Naive B cell (primary cell): ENCODE results near the gene FGF12. TPM values are rescaled to one million over a fixed set of nuclear protein-coding genes. Genes with fewer than 3 reads are reported as not detected.
A peak's percentile ranks its signal among the peaks of the same experiment; 100 is the strongest.

Experiments
- ATAC-seq, 2 donors: fragments of 150-1000 bp; cut with Tn5 transposase; 2 replicates each; pipeline ENCODE4 v1.10.0; 2021; ENCODE audit warnings: low read depth in 2 of 2, mild to moderate bottlenecking in 2 of 2, moderate library complexity in 2 of 2
- DNase-seq: peaks from one replicate; pipeline ENCODE4 v3.0.0; 2022
- H3K27ac Mint-ChIP-seq, 6 donors: one replicate each; pipeline ENCODE4 v1.8.0; 2020 to 2022; ENCODE audit warnings: mild to moderate bottlenecking in 6 of 6, mixed read lengths in 6 of 6, moderate library complexity in 5 of 6, inconsistent platforms in 2 of 6
- H3K27me3 Mint-ChIP-seq, 3 donors: one replicate each; pipeline ENCODE4 v1.8.0; 2021 to 2022; ENCODE audit warnings: mixed read lengths in 3 of 3, mild to moderate bottlenecking in 1 of 3
- H3K36me3 Mint-ChIP-seq, 2 donors: one replicate each; pipeline ENCODE4 v1.8.0; 2020 to 2022; ENCODE audit warnings: mixed read lengths in 2 of 2, inconsistent platforms in 1 of 2, mild to moderate bottlenecking in 1 of 2
- H3K4me1 Mint-ChIP-seq, 3 donors: one replicate each; pipeline ENCODE4 v1.8.0; 2020 to 2022; ENCODE audit warnings: mixed read lengths in 3 of 3, inconsistent platforms in 1 of 3, mild to moderate bottlenecking in 1 of 3, moderate library complexity in 1 of 3
- H3K4me3 Mint-ChIP-seq, 8 donors: one replicate each; pipeline ENCODE4 v1.8.0; 2020 to 2022; ENCODE audit warnings: mild to moderate bottlenecking in 8 of 8, mixed read lengths in 8 of 8, moderate library complexity in 8 of 8, inconsistent platforms in 2 of 8
- H3K9me3 Mint-ChIP-seq, 7 donors: one replicate each; pipeline ENCODE4 v1.8.0; 2020 to 2022; ENCODE audit warnings: mixed read lengths in 7 of 7, mild to moderate bottlenecking in 5 of 7, inconsistent platforms in 2 of 7, moderate library complexity in 1 of 7
- polyA plus RNA-seq, 6 donors: library from polyadenylated mRNA; unstranded; fragments of 300-500 nt; fragmentation: Illumina TruSeq; gene quantifications; one replicate each; pipeline ENCODE4 v1.2.3, GENCODE V29; 2021; ENCODE audit warnings: low read depth in 6 of 6

Gene FGF12
- polyA plus RNA-seq, 6 donors from 2014 or later, result not detected

- Mint-ChIP-seq H3K27ac (no peak overlapping the region), H3K9me3 (peaks cover 0 to 2% (median 0%) of the 10 kb centered on the region in 7 donors), H3K4me3 (no peak overlapping the region), H3K4me1 (no peaks in the 10 kb centered on the region), H3K27me3 (no peaks in the 10 kb centered on the region), H3K36me3 (no peaks in the 10 kb centered on the region)
- DNase-seq (no peak), ATAC-seq (no peak)
Measured at GRCh38 chr3:192207651-192208050, 519.7 kb downstream of the FGF12 start.

- no peak overlapping the region for H3K4me3 Mint-ChIP-seq
- no peak for DNase-seq
- H3K27ac Mint-ChIP-seq, result no peak overlapping the region
- no peak for ATAC-seq
- H3K36me3 Mint-ChIP-seq, result no peaks in the 10 kb centered on the region
- no peaks in the 10 kb centered on the region for H3K27me3 Mint-ChIP-seq
- peaks cover 0 to 2% (median 0%) of the 10 kb centered on the region in 7 donors for H3K9me3 Mint-ChIP-seq
- no peaks in the 10 kb centered on the region for H3K4me1 Mint-ChIP-seq
Measured at GRCh38 chr3:192207239-192207638, 520.1 kb downstream of the FGF12 start.

GRCh38 chr3:192194085-192194484, 533.3 kb downstream of the FGF12 start:
- Mint-ChIP-seq H3K4me1 (no peaks in the 10 kb centered on the region), H3K27ac (no peak overlapping the region), H3K36me3 (no peaks in the 10 kb centered on the region), H3K27me3 (no peaks in the 10 kb centered on the region), H3K4me3 (no peak overlapping the region), H3K9me3 (no peaks in the 10 kb centered on the region)
- no peak for ATAC-seq
- no peak for DNase-seq

GRCh38 chr3:192188218-192188835, 539.0 kb downstream of the FGF12 start:
- DNase-seq (no peak), ATAC-seq (peak in 1 of 2 donors; percentile 25)
- Mint-ChIP-seq H3K9me3 (peaks cover 0 to 2% (median 0%) of the 10 kb centered on the region in 7 donors), H3K27me3 (no peaks in the 10 kb centered on the region), H3K4me3 (no peak overlapping the region), H3K36me3 (no peaks in the 10 kb centered on the region), H3K4me1 (peaks cover 0 to 5% (median 3%) of the 10 kb centered on the region in 3 donors), H3K27ac (no peak overlapping the region)

- DNase-seq (no peak), ATAC-seq (no peak)
- Mint-ChIP-seq H3K4me1 (peaks cover 0 to 5% (median 3%) of the 10 kb centered on the region in 3 donors), H3K27me3 (no peaks in the 10 kb centered on the region), H3K27ac (no peak overlapping the region), H3K4me3 (no peak overlapping the region), H3K36me3 (no peaks in the 10 kb centered on the region), H3K9me3 (peaks cover 0 to 2% (median 0%) of the 10 kb centered on the region in 7 donors)
Measured at GRCh38 chr3:192187485-192188051, 539.8 kb downstream of the FGF12 start.

GRCh38 chr3:192186498-192186897, 540.8 kb downstream of the FGF12 start:
- no peaks in the 10 kb centered on the region for H3K36me3 Mint-ChIP-seq
- H3K27me3 Mint-ChIP-seq, result no peaks in the 10 kb centered on the region
- H3K27ac Mint-ChIP-seq, result no peak overlapping the region
- DNase-seq (no peak), ATAC-seq (no peak)
- H3K4me1 Mint-ChIP-seq, result peaks cover 0 to 5% (median 3%) of the 10 kb centered on the region in 3 donors
- H3K4me3 Mint-ChIP-seq, result no peak overlapping the region
- peaks cover 0 to 2% (median 0%) of the 10 kb centered on the region in 7 donors for H3K9me3 Mint-ChIP-seq

- Mint-ChIP-seq H3K9me3 (peaks cover 0 to 2% (median 0%) of the 10 kb centered on the region in 7 donors), H3K27me3 (no peaks in the 10 kb centered on the region), H3K4me1 (peaks cover 0 to 5% (median 3%) of the 10 kb centered on the region in 3 donors), H3K4me3 (no peak overlapping the region), H3K36me3 (no peaks in the 10 kb centered on the region), H3K27ac (no peak overlapping the region)
- DNase-seq (no peak), ATAC-seq (no peak)
Measured at GRCh38 chr3:192186045-192186444, 541.3 kb downstream of the FGF12 start.

- H3K27me3 Mint-ChIP-seq, result no peaks in the 10 kb centered on the region
- no peak overlapping the region for H3K4me3 Mint-ChIP-seq
- no peak overlapping the region for H3K27ac Mint-ChIP-seq
- no peak for ATAC-seq
- no peak for DNase-seq
- H3K36me3 Mint-ChIP-seq, result no peaks in the 10 kb centered on the region
- peaks cover 0 to 5% (median 3%) of the 10 kb centered on the region in 3 donors for H3K4me1 Mint-ChIP-seq
- H3K9me3 Mint-ChIP-seq, result peaks cover 0 to 2% (median 0%) of the 10 kb centered on the region in 7 donors
Measured at GRCh38 chr3:192183109-192183508, 544.2 kb downstream of the FGF12 start.

GRCh38 chr3:192181151-192181550, 546.2 kb downstream of the FGF12 start:
- Mint-ChIP-seq H3K27me3 (no peaks in the 10 kb centered on the region), H3K36me3 (no peaks in the 10 kb centered on the region), H3K9me3 (peaks cover 0 to 2% (median 0%) of the 10 kb centered on the region in 7 donors), H3K4me3 (no peak overlapping the region), H3K27ac (no peak overlapping the region), H3K4me1 (no peaks in the 10 kb centered on the region)
- DNase-seq, result no peak
- ATAC-seq, result no peak

GRCh38 chr3:192177383-192177782, 550.0 kb downstream of the FGF12 start:
- H3K9me3 Mint-ChIP-seq, result peaks cover 0 to 5% (median 0%) of the 10 kb centered on the region in 7 donors
- H3K36me3 Mint-ChIP-seq, result no peaks in the 10 kb centered on the region
- no peak overlapping the region for H3K4me3 Mint-ChIP-seq
- ATAC-seq (no peak), DNase-seq (no peak)
- no peaks in the 10 kb centered on the region for H3K4me1 Mint-ChIP-seq
- H3K27ac Mint-ChIP-seq, result no peak overlapping the region
- H3K27me3 Mint-ChIP-seq, result peaks cover 0 to 7% (median 0%) of the 10 kb centered on the region in 3 donors

GRCh38 chr3:192174283-192174682, 553.1 kb downstream of the FGF12 start:
- no peak for ATAC-seq
- Mint-ChIP-seq H3K27me3 (peaks cover 0 to 7% (median 0%) of the 10 kb centered on the region in 3 donors), H3K4me1 (no peaks in the 10 kb centered on the region), H3K36me3 (no peaks in the 10 kb centered on the region), H3K9me3 (peaks cover 0 to 5% (median 0%) of the 10 kb centered on the region in 7 donors), H3K27ac (no peak overlapping the region), H3K4me3 (no peak overlapping the region)
- no peak for DNase-seq

- Mint-ChIP-seq H3K36me3 (no peaks in the 10 kb centered on the region), H3K27ac (no peak overlapping the region), H3K4me1 (no peaks in the 10 kb centered on the region), H3K27me3 (peaks cover 0 to 7% (median 0%) of the 10 kb centered on the region in 3 donors), H3K4me3 (no peak overlapping the region), H3K9me3 (peaks cover 0 to 5% (median 0%) of the 10 kb centered on the region in 7 donors)
- DNase-seq (no peak), ATAC-seq (no peak)
Measured at GRCh38 chr3:192171213-192171612, 556.1 kb downstream of the FGF12 start.

- no peaks in the 10 kb centered on the region for H3K4me1 Mint-ChIP-seq
- ATAC-seq, result no peak
Measured at GRCh38 chr3:192170659-192171058, 556.7 kb downstream of the FGF12 start.

GRCh38 chr3:192170031-192170430, 557.3 kb downstream of the FGF12 start:
- DNase-seq (no peak), ATAC-seq (no peak)
- no peak overlapping the region for H3K27ac Mint-ChIP-seq
- no peaks in the 10 kb centered on the region for H3K36me3 Mint-ChIP-seq
- no peaks in the 10 kb centered on the region for H3K4me1 Mint-ChIP-seq
- H3K27me3 Mint-ChIP-seq, result no peaks in the 10 kb centered on the region
- no peaks in the 10 kb centered on the region for H3K9me3 Mint-ChIP-seq
- no peak overlapping the region for H3K4me3 Mint-ChIP-seq

More at GRCh38 chr3:192170659-192171058, 556.7 kb downstream of the FGF12 start:
- Mint-ChIP-seq H3K27me3 (peaks cover 0 to 3% (median 0%) of the 10 kb centered on the region in 3 donors), H3K27ac (no peak overlapping the region), H3K9me3 (peaks cover 0 to 2% (median 0%) of the 10 kb centered on the region in 7 donors), H3K36me3 (no peaks in the 10 kb centered on the region), H3K4me3 (no peak overlapping the region)
- DNase-seq, result no peak
